ENCODE results near the gene OR8J3.
"Not testable (repeated sequence)": the region's sequence is repeated elsewhere in the genome, so short reads cannot be mapped to it uniquely, and the experiment has no call there.

OR8J3 gene

GRCh38 chr11:56140151-56140661 lies at the start of gene OR8J3:
Gene OR8J3, minus strand, starts transcription at chr11:56140201. Its CDS starts 2,483 bp downstream, at chr11:56137718.
- no peak for DNase-seq (ENCODE audit: low spot score)

- no peak for DNase-seq (ENCODE audit: low spot score)
Measured at GRCh38 chr11:56188602-56189001, 48.6 kb upstream of the OR8J3 start.

- no peak for DNase-seq (ENCODE audit: low spot score)
Measured at GRCh38 chr11:56183459-56183858, 43.5 kb upstream of the OR8J3 start.

- DNase-seq (ENCODE audit: low spot score), result no peak
Measured at GRCh38 chr11:56176318-56176717, 36.3 kb upstream of the OR8J3 start, which contains the start of gene OR5J2. Gene OR5J2, plus strand, starts transcription at chr11:56176618. Its CDS starts 0 bp downstream, at chr11:56176618.

- no peak for DNase-seq (ENCODE audit: low spot score)
Measured at GRCh38 chr11:56172256-56172830, 32.3 kb upstream of the OR8J3 start.

- DNase-seq (ENCODE audit: low spot score), result no peak
Measured at GRCh38 chr11:56163804-56164203, 23.8 kb upstream of the OR8J3 start.

- no peak for DNase-seq (ENCODE audit: low spot score)
Measured at GRCh38 chr11:56160217-56160616, 20.2 kb upstream of the OR8J3 start, which contains the start of gene OR8K5. Gene OR8K5, minus strand, starts transcription at chr11:56160317. Its CDS starts 0 bp downstream, at chr11:56160317.

GRCh38 chr11:56152333-56152732 lies 12.3 kb upstream of the OR8J3 start:
- no peak for DNase-seq (ENCODE audit: low spot score)

- DNase-seq (ENCODE audit: low spot score), result no peak
Measured at GRCh38 chr11:56151376-56151775, 11.4 kb upstream of the OR8J3 start.

GRCh38 chr11:56143681-56144080 lies 3.7 kb upstream of the OR8J3 start:
- DNase-seq (ENCODE audit: low spot score), result not testable (repeated sequence)

GRCh38 chr11:56122073-56122472 lies 17.9 kb downstream of the OR8J3 start, which contains the start of gene OR8H3:
Gene OR8H3, plus strand, starts transcription at chr11:56122373. Its CDS starts 0 bp downstream, at chr11:56122373.
- DNase-seq (ENCODE audit: low spot score), result no peak

GRCh38 chr11:56103210-56103737 lies 36.7 kb downstream of the OR8J3 start, which contains the start of gene OR8H2:
Gene OR8H2, plus strand, starts transcription at chr11:56103687. Its CDS starts 1,356 bp downstream, at chr11:56105043.
- no peak for DNase-seq (ENCODE audit: low spot score)

GRCh38 chr11:56093008-56093407 lies 47.0 kb downstream of the OR8J3 start, which contains the start of gene OR8I2:
Gene OR8I2, plus strand, starts transcription at chr11:56093308. Its CDS starts 0 bp downstream, at chr11:56093308.
- no peak for DNase-seq (ENCODE audit: low spot score)

GRCh38 chr11:56089697-56090096 lies 50.3 kb downstream of the OR8J3 start:
- no peak for DNase-seq (ENCODE audit: low spot score)

Data from CD4-positive, alpha-beta T cell treated with Interleukin-15 for 4 hours (primary cell).